Middle frontal gyrus (tissue), 1 donor: ENCODE results near the gene RNF150.

Source experiments
- DNase-seq: peaks from one replicate; pipeline ENCODE4 v3.0.0-alpha.2; 2015; ENCODE audit warnings: low spot score; ENCODE audit errors: extremely low spot score

Gene RNF150

GRCh38 chr4:140928880-140929279, 204.4 kb downstream of the RNF150 start:
- no peak for DNase-seq

DNA sequence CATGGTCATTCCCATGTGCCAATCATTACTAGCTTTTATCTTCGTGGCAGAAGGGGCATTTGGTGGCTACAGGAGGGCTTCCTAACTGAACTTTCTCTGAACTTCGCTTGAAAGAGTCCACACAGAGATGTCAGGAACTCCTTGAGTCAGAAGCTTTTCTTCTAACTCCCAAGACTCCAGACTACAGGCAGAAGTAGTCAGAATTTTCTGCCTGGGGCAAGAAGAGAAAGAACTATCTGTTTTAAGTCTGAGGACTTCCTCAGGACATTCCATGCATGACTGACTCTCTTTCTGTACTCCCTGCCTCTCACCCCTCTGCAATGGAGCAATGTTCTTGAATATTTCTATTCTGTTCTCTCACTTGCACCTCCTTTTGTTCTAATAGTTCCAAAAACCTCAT, 206.6 kb downstream of the RNF150 start:
- no peak for DNase-seq

- no peak for DNase-seq
These were observed 207.9 kb downstream of the RNF150 start for GRCh38 chr4:140925417-140925816.

DNA sequence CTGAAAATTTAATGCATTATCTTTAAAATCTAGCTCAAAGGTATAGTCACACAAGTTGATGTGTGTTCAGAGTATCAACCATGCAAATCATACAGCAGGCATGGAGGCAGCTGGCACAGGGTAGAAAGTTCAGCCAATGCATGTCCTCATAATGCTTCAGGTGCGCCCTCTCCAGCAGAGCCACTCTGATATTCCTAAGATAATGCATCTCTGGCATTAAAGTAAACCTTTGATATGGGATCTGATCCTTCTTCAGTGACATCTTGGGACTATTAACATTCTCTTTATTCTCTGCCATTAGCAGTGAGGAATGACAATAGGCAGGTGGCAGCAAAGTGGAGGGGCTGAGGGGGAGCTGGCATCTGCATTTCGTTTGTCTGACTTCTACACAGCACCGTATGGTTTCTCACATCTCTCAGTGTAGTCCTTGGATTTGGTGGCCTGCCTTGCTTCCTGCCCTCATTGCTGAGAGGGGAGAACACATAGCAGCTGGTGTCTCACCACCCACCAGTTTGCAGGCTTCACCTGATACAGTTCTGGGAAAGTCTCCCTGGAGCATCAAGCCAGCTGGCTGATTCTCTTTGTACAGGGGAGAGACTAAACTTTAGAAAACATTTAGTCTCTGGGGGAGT, 208.4 kb downstream of the RNF150 start:
- no peak for DNase-seq

GRCh38 chr4:140906993-140907962, 226.0 kb downstream of the RNF150 start:
- DNase-seq: no peak

GRCh38 chr4:140904904-140905303, 228.4 kb downstream of the RNF150 start:
- DNase-seq: no peak

GRCh38 chr4:140903522-140904475, 229.5 kb downstream of the RNF150 start:
- DNase-seq: no peak

GRCh38 chr4:140901736-140902336, 231.4 kb downstream of the RNF150 start:
- DNase-seq: no peak

DNA sequence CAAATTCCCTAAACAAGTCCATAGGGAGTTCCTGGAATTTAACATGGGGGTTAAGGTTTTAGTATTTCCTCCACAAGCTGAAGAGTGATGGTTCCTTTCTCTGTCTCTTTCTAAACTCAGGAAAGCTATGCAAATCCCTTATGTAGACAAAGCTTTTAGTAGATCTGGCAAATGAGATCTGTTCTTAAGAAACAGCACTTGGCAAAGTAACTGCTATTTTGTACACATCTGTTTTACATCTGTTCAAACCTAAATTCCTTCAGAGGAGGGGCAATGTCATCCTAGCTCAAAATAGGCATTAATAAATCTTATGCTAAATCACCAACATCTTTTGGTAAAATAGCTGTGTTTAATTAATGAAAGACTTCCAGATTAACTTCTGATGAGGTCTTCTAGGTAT, 239.3 kb downstream of the RNF150 start:
- DNase-seq: no peak

GRCh38 chr4:140888054-140888453, 245.2 kb downstream of the RNF150 start:
- DNase-seq: no peak

GRCh38 chr4:140887467-140887866, 245.8 kb downstream of the RNF150 start:
- DNase-seq: no peak

DNA sequence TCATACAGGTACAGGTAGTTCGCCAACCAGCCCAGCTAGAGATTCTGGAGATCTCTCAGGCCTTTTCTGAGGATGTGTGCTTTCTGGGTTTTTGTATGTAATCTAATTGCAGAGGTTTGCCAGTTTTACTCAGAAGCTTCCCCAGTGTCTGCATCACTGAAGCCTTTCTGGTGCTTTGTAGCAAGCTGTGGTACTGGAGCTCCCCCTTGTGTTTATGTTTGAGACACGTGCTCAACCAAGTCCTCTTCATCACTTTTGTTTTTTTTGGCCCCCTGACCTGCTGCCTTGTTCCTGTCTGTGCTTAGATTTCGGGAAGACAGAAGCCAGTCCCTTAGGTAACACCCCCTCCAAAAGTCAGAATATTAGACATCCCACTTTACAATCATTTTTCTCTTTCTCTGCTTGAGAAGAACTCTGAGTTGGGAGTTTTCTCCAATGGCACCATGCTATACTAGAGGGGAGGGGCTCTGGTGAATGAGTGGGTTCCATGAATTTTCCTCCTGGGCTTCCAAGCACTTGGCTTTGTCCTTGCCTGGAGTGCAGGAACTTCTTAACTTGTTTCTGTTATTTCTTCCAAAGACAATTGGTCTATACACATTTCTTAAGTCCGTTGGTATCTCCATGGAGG, 248.7 kb downstream of the RNF150 start:
- no peak for DNase-seq

DNA sequence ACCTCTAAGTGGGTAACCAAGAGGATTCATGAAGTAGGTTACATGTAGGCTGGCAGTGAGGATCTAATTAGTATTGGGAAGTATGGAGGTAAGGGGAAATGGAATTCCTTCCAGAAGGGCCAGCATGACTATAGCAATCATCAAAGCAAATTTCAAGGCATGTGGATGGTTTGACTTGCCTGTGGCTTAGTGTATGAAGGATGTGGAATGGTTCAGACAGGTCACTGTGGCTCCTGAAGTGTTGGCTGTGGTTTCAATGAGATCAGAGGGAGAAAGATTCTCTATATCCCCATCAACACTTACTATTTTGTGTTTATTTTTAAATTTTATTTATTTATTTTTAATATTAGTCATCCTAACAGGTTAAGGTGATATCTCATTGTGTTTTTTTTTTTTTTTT, 255.5 kb downstream of the RNF150 start:
- DNase-seq: no peak

DNA sequence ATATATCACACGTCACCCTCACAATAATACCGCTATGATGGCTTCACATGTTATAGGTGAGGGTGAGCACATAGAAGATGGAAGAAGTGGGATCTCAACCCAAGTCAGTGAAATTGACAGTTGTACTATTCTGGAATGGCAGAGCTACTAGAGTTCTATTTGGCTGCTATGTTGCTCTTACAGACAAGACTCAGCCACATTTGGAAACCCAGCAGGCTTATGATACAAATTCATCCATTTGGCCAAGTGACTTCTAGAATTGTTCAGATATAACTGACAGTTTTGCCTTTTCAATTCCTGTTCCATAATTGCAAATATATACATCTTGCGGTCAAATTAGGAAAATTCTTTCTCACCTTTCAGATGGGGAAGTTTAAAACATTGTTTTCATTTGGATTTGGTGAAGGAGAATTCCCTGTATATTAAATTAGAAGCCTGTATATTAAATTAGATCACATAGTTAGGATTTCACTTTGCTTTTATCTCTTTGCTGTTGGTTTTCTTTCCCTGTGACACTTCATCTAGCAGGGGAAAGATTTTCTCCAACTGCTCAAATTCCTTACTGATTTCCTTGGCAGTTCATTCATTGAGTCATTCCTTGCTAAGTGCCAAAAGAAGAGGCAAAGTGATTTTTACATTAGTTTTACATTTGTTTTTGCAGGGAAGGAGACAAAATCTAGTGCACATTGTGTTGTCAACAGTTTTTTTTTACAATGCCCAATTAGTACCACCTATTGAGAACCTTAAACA, 256.5 kb downstream of the RNF150 start:
- no peak for DNase-seq

DNA sequence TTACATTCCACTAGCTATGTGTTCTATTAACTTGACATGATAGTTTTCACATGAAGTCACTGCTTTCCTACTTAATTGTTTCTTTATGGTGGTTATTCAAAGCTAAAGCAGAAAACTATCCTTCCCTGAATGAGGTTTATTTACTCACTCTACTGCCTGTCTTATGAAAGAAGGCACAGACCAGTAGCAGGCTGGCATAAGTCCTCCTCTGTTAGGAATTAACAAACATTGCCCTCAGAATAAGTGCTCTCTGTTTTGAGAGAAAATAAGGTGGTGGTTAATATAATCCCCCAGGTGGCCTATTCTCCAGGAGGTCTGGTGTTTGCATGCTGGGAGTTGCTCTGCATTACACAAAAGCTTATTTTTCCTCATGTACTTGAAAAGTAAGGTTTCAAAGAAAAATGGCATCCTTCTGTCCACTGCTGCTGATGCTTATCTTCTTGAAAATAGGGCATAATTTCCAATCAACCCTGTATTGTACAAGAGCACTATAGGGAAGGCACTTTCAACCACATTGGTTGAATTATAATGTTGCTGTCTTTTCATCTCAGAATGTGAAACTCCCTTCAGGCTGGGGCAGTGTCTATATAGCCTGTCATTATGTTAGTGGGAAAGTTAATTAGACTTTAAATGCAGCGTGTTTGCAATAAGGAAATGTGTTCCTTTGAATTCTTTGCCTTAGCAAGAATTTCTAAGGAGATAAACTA, 257.4 kb downstream of the RNF150 start:
- DNase-seq: no peak

GRCh38 chr4:140874056-140874455, 259.2 kb downstream of the RNF150 start:
- no peak for DNase-seq

DNA sequence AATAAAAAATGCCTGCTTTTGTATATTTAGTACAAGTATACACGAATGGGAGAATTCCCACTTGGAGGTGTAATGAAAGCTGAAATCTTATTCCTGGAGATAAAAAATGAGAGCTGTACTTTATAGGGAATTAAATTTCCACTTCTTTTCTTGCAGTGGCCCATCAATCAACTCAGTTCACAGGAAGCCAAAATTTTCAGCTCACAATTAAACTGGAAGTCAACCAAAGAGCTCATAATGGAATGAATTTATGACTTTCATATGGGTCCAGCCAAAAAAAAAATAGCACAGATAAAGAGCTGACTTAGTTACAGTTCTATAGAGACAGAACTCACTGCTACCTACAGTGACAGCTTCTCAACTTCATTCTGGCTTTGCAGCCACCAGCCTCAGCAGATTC, 261.9 kb downstream of the RNF150 start:
- DNase-seq: no peak

- DNase-seq: no peak
These were observed 262.8 kb downstream of the RNF150 start for GRCh38 chr4:140870427-140870826.

GRCh38 chr4:140869446-140869845, 263.8 kb downstream of the RNF150 start:
- no peak for DNase-seq
